SIG-M5 treated with dmso at 0.1 percent for 504 hours (cell line): ENCODE measurements around the gene TIAM1.

Experiments used
- DNase-seq: peaks from one replicate; lab custom pipeline; 2025; ENCODE audit not compliant: unreplicated experiment; lab: John Stamatoyannopoulos, UW

Gene TIAM1

GRCh38 chr21:31356440-31356839 is 12.4 kb upstream of the TIAM1 start:
- no peak for DNase-seq

- no peak for DNase-seq
These were observed 10.8 kb upstream of the TIAM1 start for GRCh38 chr21:31354604-31355443.

GRCh38 chr21:31354122-31354521 is 10.1 kb upstream of the TIAM1 start:
- DNase-seq = no peak

- no peak for DNase-seq
These were observed 8.8 kb upstream of the TIAM1 start for GRCh38 chr21:31352836-31353235.

GRCh38 chr21:31351960-31352359 is 7.9 kb upstream of the TIAM1 start:
- no peak for DNase-seq

GRCh38 chr21:31351438-31351837 is 7.4 kb upstream of the TIAM1 start:
- DNase-seq = no peak

- no peak for DNase-seq
These were observed 5.1 kb upstream of the TIAM1 start for GRCh38 chr21:31349208-31349607.

- DNase-seq = no peak
These were observed 4.1 kb upstream of the TIAM1 start for GRCh38 chr21:31348188-31348587.

- DNase-seq = no peak
These were observed 3.5 kb upstream of the TIAM1 start for GRCh38 chr21:31347435-31348032.

GRCh38 chr21:31346256-31346821 is 2.3 kb upstream of the TIAM1 start:
- DNase-seq = no peak

- no peak for DNase-seq
These were observed 1.1 kb upstream of the TIAM1 start for GRCh38 chr21:31345136-31345535.

GRCh38 chr21:31343030-31343510 is 991 bp downstream of the TIAM1 start:
- no peak for DNase-seq

GRCh38 chr21:31342348-31342747 is 1.7 kb downstream of the TIAM1 start:
- DNase-seq = peak; percentile 8

- no peak for DNase-seq
These were observed 3.0 kb downstream of the TIAM1 start for GRCh38 chr21:31340942-31341487.

- DNase-seq = no peak
These were observed 3.5 kb downstream of the TIAM1 start for GRCh38 chr21:31340514-31340913.

- DNase-seq = no peak
These were observed 4.3 kb downstream of the TIAM1 start for GRCh38 chr21:31339721-31340120.

- DNase-seq = no peak
These were observed 5.1 kb downstream of the TIAM1 start for GRCh38 chr21:31338908-31339368.

- peak; percentile 5 for DNase-seq
These were observed 5.8 kb downstream of the TIAM1 start for GRCh38 chr21:31337996-31338907.

GRCh38 chr21:31337086-31337485 is 7.0 kb downstream of the TIAM1 start:
- DNase-seq = no peak

GRCh38 chr21:31336739-31337040 is 7.4 kb downstream of the TIAM1 start:
- no peak for DNase-seq
